ENCODE measurements around the gene BMPR1A.

DNA sequence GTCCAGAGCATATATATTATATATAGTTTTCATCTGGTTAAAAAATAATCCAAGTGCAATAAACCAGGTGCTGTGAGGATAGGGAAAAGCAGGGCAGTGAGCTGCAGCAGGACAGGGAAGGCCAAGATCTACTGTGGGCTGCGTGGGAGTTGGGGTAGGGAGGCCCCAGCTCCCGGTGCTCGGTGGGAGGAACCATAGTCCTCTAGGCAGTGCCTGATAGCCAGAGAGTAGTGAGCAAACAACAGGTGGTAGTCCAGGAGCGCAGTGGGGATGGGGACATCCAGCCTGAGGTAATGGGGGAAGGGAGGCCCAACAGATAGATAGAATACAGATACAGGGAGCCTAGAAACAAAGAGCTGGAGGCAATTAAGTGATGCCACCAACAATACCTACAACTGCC lies 4.1 kb upstream of the BMPR1A start:
- no peak for TF ChIP-seq POLR2AphosphoS5 (IDR thresholded peaks at IDR 0.05)
- TF ChIP-seq, protein P1, sequence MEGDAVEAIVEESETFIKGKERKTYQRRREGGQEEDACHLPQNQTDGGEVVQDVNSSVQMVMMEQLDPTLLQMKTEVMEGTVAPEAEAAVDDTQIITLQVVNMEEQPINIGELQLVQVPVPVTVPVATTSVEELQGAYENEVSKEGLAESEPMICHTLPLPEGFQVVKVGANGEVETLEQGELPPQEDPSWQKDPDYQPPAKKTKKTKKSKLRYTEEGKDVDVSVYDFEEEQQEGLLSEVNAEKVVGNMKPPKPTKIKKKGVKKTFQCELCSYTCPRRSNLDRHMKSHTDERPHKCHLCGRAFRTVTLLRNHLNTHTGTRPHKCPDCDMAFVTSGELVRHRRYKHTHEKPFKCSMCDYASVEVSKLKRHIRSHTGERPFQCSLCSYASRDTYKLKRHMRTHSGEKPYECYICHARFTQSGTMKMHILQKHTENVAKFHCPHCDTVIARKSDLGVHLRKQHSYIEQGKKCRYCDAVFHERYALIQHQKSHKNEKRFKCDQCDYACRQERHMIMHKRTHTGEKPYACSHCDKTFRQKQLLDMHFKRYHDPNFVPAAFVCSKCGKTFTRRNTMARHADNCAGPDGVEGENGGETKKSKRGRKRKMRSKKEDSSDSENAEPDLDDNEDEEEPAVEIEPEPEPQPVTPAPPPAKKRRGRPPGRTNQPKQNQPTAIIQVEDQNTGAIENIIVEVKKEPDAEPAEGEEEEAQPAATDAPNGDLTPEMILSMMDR (IDR thresholded peaks at IDR 0.05): no peak
- TF ChIP-seq POLR2A (IDR thresholded peaks at IDR 0.05): no peak

All from suprapubic skin (tissue), 4 donors.